Endodermal cell (in vitro differentiated cells): ENCODE results near the gene IFI44. TPM values are rescaled to one million over a fixed set of nuclear protein-coding genes. Genes with fewer than 3 reads are reported as not detected.

Source experiments
- DNase-seq: peaks from one replicate; pipeline ENCODE4 v3.0.0-alpha.2; 2017
- H3K27ac ChIP-seq: 2 replicates; pipeline ENCODE4 v1.5.1; 2013; ENCODE audit warnings: mild to moderate bottlenecking, low read depth, low read length, moderate library complexity
- H3K27me3 ChIP-seq: 2 replicates; pipeline ENCODE4 v1.6.1; 2013; ENCODE audit warnings: mild to moderate bottlenecking, low read length, moderate library complexity; ENCODE audit not compliant: insufficient read depth, control insufficient read depth, poor library complexity, severe bottlenecking
- H3K36me3 ChIP-seq: 2 replicates; pipeline ENCODE4 v1.7.0; 2013; ENCODE audit warnings: mild to moderate bottlenecking, low read length, moderate library complexity; ENCODE audit not compliant: control insufficient read depth, insufficient read depth
- H3K4me1 ChIP-seq: one replicate; pipeline ENCODE4 v1.7.0; 2013; ENCODE audit warnings: low read length; ENCODE audit not compliant: control insufficient read depth, insufficient read depth
- H3K4me3 ChIP-seq: 2 replicates; pipeline ENCODE4 v1.5.1; 2013; ENCODE audit warnings: mild to moderate bottlenecking, low read length, moderate library complexity
- H3K9ac ChIP-seq: 2 replicates; pipeline ENCODE4 v1.6.1; 2013; ENCODE audit warnings: mild to moderate bottlenecking, low read length, moderate library complexity; ENCODE audit not compliant: poor library complexity, severe bottlenecking; ENCODE audit errors: extremely low read depth
- H3K9me3 ChIP-seq: 2 replicates; pipeline ENCODE4 v1.6.1; 2013; ENCODE audit warnings: mild to moderate bottlenecking, low read length, moderate library complexity; ENCODE audit not compliant: control insufficient read depth
- H3K27ac Mint-ChIP-seq: 2 replicates; pipeline ENCODE4 v1.8.0; 2020; ENCODE audit warnings: mixed read lengths
- H3K27me3 Mint-ChIP-seq: 2 replicates; pipeline ENCODE4 v1.8.0; 2021; ENCODE audit warnings: mild to moderate bottlenecking, mixed read lengths; ENCODE audit not compliant: insufficient read depth
- H3K36me3 Mint-ChIP-seq: 2 replicates; pipeline ENCODE4 v1.8.0; 2020; ENCODE audit warnings: low read depth, mixed read lengths
- H3K4me1 Mint-ChIP-seq: 2 replicates; pipeline ENCODE4 v1.8.0; 2020; ENCODE audit warnings: mixed read lengths
- H3K4me3 Mint-ChIP-seq: 2 replicates; pipeline ENCODE4 v1.8.0; 2020; ENCODE audit warnings: mild to moderate bottlenecking, moderate library complexity, mixed read lengths
- H3K9me3 Mint-ChIP-seq: 2 replicates; pipeline ENCODE4 v1.8.0; 2020; ENCODE audit warnings: mild to moderate bottlenecking, mixed read lengths
- CTCF ChIP-seq: fragments of 200-600 bp; sonication (generic); conservative IDR thresholded peaks from 2 replicates; pipeline ENCODE4 v1.5.0; 2021; ENCODE audit warnings: antibody characterized with exemption, mild to moderate bottlenecking
- WGBS, 2 experiments: methylation state at CpG; one replicate each; pipeline versions ENCODE4 v1.1.5 to v1.1.7; 2013; ENCODE audit warnings: missing lambda C conversion rate in 2 of 2, mixed read lengths in 1 of 2; ENCODE audit not compliant: insufficient coverage in 1 of 2, insufficient read length in 1 of 2; 5-methylcytosine and 5-hydroxymethylcytosine counted together
- total RNA-seq, 2 donors: library from RNA; stranded (reverse); fragmentation: NEBNext Ultra II Directional in 1 of 2; extraction: Animal tissue kit (Norgen Biotek cat#: 25700) in 1 of 2; gene quantifications; 2 replicates in 1 of 2; 3 replicates in 1 of 2; pipeline ENCODE4 v1.2.1, GENCODE V29; 2021

IFI44 gene
- total RNA-seq, 2 donors from 2014 or later, result not detected

- H3K9ac ChIP-seq, result no peak overlapping the region
- Mint-ChIP-seq H3K27ac (no peak overlapping the region), H3K4me1 (no peaks in the 10 kb centered on the region), H3K4me3 (no peak overlapping the region), H3K9me3 (no peaks in the 10 kb centered on the region), H3K36me3 (no peaks in the 10 kb centered on the region), H3K27me3 (no peaks in the 10 kb centered on the region)
- WGBS, 2 experiments, result 92 to 100% methylated on average over 3 to 4 of the region's 4 CpGs
- DNase-seq, result no peak
- no peak for TF ChIP-seq CTCF
- H3K9me3 ChIP-seq, result no peaks in the 10 kb centered on the region
- no peaks in the 10 kb centered on the region for H3K4me1 ChIP-seq
- H3K27me3 ChIP-seq, result no peaks in the 10 kb centered on the region
- H3K27ac ChIP-seq, result no peak overlapping the region
- no peak overlapping the region for H3K4me3 ChIP-seq
- H3K36me3 ChIP-seq, result no peaks in the 10 kb centered on the region
Observed at GRCh38 chr1:78622548-78622947, 27.1 kb upstream of the IFI44 start.

- Histone ChIP-seq H3K9me3 (no peaks in the 10 kb centered on the region), H3K9ac (no peak overlapping the region), H3K27ac (no peak overlapping the region), H3K4me1 (no peaks in the 10 kb centered on the region), H3K27me3 (no peaks in the 10 kb centered on the region), H3K36me3 (no peaks in the 10 kb centered on the region), H3K4me3 (no peak overlapping the region)
- WGBS, 2 experiments, result 80 to 91% methylated on average over 2 to 7 of the region's 7 CpGs
- no peaks in the 10 kb centered on the region for H3K27me3 Mint-ChIP-seq
- DNase-seq, result no peak
- no peak overlapping the region for H3K4me3 Mint-ChIP-seq
- H3K36me3 Mint-ChIP-seq, result no peaks in the 10 kb centered on the region
- H3K9me3 Mint-ChIP-seq, result no peaks in the 10 kb centered on the region
- no peak for TF ChIP-seq CTCF
- no peaks in the 10 kb centered on the region for H3K4me1 Mint-ChIP-seq
- H3K27ac Mint-ChIP-seq, result no peak overlapping the region
Observed at GRCh38 chr1:78624035-78624434, 25.6 kb upstream of the IFI44 start.

- no peak for DNase-seq
- Histone ChIP-seq H3K9ac (no peak overlapping the region), H3K4me3 (no peak overlapping the region), H3K9me3 (no peaks in the 10 kb centered on the region), H3K27ac (no peak overlapping the region), H3K27me3 (no peaks in the 10 kb centered on the region), H3K36me3 (no peaks in the 10 kb centered on the region), H3K4me1 (no peaks in the 10 kb centered on the region)
- no CpG with 5 or more reads among the region's 1 CpG for WGBS, 2 experiments
- TF ChIP-seq CTCF, result no peak
- no peaks in the 10 kb centered on the region for H3K9me3 Mint-ChIP-seq
- no peaks in the 10 kb centered on the region for H3K27me3 Mint-ChIP-seq
- no peaks in the 10 kb centered on the region for H3K36me3 Mint-ChIP-seq
- H3K4me1 Mint-ChIP-seq, result no peaks in the 10 kb centered on the region
- H3K4me3 Mint-ChIP-seq, result no peak overlapping the region
- no peak overlapping the region for H3K27ac Mint-ChIP-seq
Observed at GRCh38 chr1:78627321-78627720, 22.3 kb upstream of the IFI44 start.
